HG03025 (cell line): ENCODE results near the gene MTM1.

ENCODE experiments used
- ATAC-seq: cut with Tn5 transposase; IDR thresholded peaks from one replicate; pipeline ENCODE4 v1.9.1; 2021; ENCODE audit warnings: mild to moderate bottlenecking, moderate library complexity; ENCODE audit not compliant: unreplicated experiment, low FRiP score

MTM1 gene

DNA sequence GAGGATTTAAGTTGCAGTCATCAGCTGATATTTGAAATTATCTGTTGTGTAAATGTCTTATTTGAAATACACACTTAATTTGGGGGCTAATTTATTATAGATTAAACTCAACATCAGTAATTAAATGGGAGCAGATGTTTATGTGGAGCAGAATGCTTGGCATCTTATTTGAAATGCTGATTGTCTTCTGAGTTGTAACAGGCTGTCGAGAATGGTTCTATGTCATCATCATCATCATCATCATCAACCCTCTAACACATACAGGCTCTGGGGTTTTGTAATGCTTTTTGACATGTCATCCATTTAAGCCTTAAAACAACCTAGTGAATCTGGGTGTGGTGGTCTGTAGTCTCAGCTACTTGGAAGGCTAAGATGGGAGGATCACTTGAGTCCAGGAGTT, 133.0 kb downstream of the MTM1 start:
- ATAC-seq, result no peak

GRCh38 chrX:150702966-150703694, 134.7 kb downstream of the MTM1 start:
- no peak for ATAC-seq

- ATAC-seq, result no peak
Measured at GRCh38 chrX:150703695-150703974, 135.2 kb downstream of the MTM1 start.

DNA sequence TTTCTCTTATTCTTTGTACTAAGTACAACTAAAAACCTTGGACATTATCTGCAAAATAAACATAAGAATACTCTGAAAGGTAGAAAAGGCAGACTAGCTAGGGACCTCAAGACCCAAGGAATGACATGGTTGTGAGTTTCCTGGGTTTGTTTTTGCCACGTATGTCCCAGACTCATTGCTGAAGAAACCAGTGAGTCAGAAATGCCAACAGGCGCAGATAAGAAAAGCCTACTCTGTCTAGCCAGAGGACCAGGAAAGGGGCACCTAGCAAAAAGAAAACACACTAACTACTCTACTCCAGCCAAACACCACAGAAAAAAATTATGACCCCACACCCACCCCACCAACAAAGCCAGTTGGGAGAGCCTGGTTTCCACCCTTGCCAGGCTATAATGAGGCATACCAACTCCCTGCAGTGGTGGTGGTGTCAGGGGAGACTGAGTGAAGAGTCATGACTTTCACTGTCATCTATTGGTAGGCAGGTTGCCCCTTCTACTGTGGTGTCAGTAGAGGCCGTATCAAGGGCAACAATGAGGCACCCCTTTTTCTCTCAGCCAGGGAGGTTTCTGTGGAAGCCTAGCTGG, 135.7 kb downstream of the MTM1 start:
- no peak for ATAC-seq

GRCh38 chrX:150712619-150713018, 144.2 kb downstream of the MTM1 start:
- ATAC-seq, result no peak

- no peak for ATAC-seq
Measured at GRCh38 chrX:150715184-150715583, 146.8 kb downstream of the MTM1 start.

DNA sequence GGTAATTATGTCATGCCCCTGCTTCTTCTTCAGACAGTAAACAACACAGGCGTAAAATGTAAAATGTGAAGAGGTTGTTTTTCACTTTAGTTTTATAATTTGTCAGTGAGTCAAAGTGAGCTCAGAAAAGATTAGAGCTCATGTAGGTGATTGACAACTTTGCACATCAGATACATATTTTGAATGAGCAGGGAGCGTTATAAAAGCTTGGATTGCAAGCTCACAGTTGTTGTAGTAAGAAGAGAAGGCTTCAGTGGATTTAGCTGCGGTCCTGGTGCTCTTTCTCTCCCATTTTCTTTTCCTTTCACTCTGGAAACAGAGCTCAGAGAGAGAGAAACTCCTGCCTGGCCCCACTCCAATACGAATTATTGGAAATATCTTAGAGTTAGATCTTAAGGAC, 151.2 kb downstream of the MTM1 start:
- no peak for ATAC-seq
